ENCODE data around the gene MAP3K8. TPM values are rescaled to one million over a fixed set of nuclear protein-coding genes. Genes with fewer than 3 reads are reported as not detected.

MAP3K8 gene
- 43.8 and 48.2 TPM in 2 replicates for total RNA-seq (2014; rRNA removed; shearing (Covaris generic))

DNA sequence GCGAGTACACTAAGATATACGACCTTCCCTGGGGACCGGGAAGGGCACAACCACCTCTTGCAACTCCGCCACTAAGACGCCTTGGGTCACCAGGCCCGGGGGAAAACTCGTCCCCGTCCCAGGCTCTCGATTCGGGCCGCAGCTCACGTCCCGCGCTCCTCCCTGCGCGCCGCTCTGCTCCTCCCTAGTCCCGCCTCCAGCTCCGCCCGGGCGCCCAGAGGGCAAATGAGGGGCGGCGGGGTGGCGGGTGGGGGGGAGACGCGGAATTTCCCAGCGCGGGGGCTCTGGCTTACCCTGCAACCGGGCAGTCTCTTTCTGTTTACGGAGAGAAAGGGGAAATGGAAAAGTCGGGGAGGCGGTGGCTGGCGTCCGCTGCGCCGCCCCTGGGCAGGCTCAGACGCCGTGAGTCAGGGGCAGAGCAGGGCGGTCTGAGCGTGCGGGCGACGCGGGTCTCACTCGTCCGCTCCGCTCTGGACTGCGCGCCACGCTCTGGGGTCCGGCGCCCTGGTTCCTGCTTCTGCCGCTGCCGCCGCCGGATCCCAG is at the start of gene MAP3K8:
TSS of gene MAP3K8 (plus strand) at position 455 of the 543 bp plus-strand sequence. CDS start 4,755 bp downstream, outside the sequence.
- DNase-seq (ENCODE audit: low spot score): peak; percentile 93

- DNase-seq (ENCODE audit: low spot score): peak; percentile 67
These were observed 49.2 kb upstream of the MAP3K8 start for GRCh38 chr10:30384701-30385201.

DNA sequence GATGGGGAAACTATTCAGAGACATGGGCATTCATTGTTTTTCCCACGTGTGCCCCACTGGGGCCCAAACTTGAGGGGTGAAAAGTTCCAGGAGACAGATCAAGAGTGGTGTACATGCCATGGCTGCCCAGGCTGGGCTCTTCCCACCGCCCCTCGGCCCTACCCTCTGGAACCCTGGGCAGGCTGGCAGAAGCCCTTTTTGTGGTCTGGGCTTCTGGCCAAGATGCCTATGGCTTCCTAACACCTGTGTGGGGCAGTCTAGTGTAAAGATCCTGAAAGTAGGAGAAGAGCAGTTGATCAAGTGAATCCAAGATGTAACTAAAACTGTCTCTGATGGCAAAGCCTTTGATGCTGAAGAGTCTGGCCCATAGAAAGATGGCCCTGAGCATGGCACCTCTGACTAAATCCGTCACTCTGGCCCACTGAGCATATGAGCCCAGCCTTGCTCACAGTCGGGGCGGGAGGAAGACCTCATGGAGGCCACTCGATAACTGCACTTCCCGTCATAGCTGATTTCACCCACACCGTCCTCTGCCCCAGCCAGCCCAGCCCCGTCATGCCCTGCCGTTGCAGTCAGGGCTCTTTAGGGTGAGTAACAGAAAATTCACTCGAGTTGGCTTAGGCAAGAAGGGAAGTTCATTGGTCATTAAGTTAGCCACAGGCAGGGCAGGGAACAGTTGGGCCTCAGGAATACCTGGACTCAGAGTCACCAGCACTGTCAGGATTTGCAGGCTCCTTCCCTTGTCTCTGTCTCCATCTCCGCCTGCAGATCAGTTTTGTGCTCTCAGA is 47.0 kb upstream of the MAP3K8 start:
- DNase-seq (ENCODE audit: low spot score): peak; percentile 26

DNA sequence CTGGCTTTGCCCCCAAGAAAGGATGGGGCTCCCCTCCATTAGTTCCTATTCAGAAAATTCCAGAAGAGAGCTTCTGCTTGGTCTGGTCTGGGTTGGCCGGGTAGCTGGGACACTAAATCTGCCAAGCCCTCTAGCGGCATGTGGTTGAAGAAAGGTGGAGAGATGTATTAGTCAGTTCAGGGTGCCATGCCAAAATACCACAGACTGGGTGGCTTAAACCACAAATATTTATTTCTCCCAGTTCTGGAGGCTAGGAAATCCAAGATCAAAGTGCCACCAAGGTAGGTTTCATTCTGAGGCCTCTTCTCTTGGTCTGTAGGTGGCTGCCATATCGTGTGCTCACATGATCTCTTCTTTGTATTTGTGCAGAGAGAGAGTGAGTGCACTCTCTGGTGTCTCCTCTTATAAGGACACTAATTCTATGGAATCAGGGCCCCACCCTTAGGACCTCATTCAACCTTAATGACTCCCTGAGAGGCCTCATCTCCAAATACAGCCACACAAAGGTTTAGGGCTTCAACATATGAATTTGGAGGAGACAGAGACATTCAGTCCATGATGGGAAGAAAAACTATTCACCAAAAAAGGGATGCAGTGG is 46.2 kb upstream of the MAP3K8 start:
- DNase-seq (ENCODE audit: low spot score): peak; percentile 88

DNA sequence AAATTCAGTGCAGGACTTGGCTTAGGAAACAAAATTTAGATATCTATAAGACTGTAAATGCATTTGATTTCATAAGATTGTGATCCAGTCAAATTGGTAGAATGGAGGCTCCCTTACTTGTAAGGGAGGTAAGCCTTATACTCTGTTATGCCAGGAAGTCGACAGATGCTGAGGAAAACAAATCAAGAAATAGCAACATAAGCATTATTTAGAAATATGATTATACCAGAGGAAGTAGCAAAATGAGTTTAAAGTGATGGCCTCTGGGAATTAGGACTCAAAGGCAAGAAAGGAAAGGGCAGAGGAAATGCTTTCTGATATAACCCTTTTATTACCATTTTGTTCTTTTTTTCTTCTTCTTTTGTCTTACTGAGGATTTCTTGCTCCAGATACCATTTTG is 44.4 kb upstream of the MAP3K8 start:
- DNase-seq (ENCODE audit: low spot score): no peak

GRCh38 chr10:30390207-30390606 is 43.8 kb upstream of the MAP3K8 start:
- no peak for DNase-seq (ENCODE audit: low spot score)

GRCh38 chr10:30391266-30391665 is 42.7 kb upstream of the MAP3K8 start:
- no peak for DNase-seq (ENCODE audit: low spot score)

DNA sequence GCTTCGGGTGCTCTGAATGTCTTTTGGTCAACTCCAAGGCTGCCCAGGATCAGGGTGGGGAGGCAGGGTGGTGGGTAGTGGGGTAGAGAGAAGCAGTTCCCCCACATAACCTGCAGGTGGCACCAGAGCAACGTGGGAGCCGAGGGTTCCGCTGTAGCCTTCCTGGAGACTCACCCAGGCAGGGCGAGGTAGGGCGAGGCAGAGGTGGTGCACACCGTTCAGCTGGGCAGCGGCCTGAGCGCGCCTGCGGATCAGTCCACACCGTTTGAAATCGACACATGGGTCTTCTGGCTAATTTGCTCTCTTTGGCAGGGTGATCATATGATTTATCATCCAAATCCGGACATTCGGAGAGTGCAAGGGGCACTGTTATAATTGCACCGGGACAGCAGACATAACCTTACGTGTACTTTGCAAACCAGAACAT is 41.4 kb upstream of the MAP3K8 start:
- peak; percentile 92 for DNase-seq (ENCODE audit: low spot score)

- DNase-seq (ENCODE audit: low spot score): no peak
These were observed 37.7 kb upstream of the MAP3K8 start for GRCh38 chr10:30396293-30396692.

GRCh38 chr10:30396698-30397097 is 37.3 kb upstream of the MAP3K8 start:
- DNase-seq (ENCODE audit: low spot score): no peak

GRCh38 chr10:30398193-30398592 is 35.8 kb upstream of the MAP3K8 start:
- no peak for DNase-seq (ENCODE audit: low spot score)

DNA sequence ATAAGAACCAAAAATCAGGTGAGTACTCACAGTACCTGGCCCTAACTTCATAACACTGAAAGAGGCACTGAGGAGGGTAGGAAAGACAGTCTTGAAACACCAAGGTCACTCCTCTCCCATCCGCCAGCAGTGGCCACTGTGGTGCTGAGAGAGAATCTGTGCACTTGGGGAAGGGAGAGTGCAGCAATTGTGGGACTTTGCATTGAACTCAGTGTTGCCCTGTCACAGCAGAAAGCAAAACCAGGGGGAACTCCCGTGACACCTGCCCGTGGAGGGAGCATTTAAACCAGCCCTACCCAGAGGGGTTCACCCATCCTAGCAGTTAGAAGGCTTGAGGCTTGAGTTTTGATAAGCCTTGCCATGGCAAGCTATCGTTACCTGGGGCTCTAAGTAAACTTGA is 35.2 kb upstream of the MAP3K8 start:
- no peak for DNase-seq (ENCODE audit: low spot score)

GRCh38 chr10:30403494-30403893 is 30.5 kb upstream of the MAP3K8 start:
- DNase-seq (ENCODE audit: low spot score): no peak

DNA sequence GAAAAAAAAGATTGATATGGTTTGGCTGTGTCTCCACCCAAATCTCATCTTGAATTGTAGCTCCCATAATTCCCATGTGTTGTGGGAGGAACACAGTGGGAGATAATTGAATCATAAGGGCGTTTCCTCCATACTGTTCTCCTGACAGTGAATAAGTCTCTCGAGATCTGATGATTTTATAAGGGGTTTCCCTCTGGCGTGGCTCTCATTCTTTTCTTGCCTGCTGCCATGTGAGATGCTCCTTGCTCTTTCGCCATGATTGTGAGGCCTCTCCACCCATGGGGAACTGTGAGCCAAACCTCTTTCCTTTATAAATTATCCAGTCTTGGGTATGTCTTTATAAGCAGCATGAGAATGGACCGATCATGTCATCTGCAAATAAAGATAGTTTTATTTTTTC is 29.4 kb upstream of the MAP3K8 start:
- DNase-seq (ENCODE audit: low spot score): no peak

DNA sequence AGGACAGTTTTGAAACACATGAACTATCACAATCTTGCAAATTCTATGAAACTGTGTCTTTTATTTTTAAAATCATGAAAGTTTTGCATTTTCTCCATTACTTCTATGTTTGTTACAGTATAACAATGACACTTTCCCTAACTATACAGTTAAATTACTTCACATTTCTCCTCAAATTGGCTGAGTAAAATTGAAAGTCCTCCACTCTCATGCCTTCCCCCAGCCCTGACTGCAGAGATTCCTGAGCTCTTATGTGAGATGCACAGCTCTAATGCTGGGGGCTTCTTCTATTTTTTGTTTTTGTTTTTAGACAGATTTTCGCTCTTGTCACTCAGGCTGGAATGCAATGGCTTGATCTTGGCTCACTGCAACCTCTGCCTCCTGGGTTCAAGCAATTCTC is 22.7 kb upstream of the MAP3K8 start:
- DNase-seq (ENCODE audit: low spot score): no peak

DNA sequence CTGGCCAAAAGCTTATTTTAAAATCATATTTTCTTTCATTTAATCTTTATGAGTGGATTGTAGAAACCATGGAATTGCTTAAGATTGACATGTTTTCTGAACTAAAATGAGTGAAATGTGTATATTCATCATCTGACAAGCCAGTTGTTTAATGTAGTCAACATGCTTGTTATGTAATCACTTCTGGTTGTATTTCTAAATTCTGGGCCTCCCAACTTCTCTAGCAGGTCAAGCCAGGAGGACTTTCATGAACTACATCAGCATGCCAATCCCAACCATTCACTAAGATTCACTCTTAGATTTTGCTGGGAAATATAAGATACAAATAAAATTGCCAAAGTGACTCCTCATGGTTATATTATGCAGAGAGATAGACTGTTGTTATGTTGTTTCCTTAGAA is 21.1 kb upstream of the MAP3K8 start:
- no peak for DNase-seq (ENCODE audit: low spot score)

DNA sequence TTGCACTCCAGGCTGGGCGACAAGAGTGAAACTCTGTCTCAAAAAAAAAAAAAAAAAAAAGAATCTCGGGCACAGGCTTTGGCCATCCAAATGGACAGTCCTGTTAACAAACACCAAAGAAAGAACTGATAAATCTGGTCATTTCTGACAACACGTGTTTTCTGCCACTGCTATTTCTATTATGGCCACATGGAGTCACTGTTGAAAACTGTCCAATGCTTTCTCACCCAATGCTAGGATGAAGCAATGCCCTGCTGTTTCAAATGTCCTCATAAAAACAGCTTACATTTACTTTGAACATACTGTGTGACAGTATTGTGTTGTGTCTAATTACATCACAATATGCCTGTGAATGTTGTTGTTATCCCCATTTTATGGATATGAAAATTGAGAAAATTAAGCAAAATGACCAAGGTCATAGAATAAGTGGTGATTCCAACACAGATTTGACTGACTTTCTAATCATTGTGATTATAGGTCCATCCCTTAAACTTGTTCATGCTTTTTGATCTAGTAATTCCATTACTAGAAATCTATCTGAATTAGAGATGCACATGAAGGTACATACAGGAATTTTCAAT is 19.9 kb upstream of the MAP3K8 start:
- DNase-seq (ENCODE audit: low spot score): peak; percentile 86

- DNase-seq (ENCODE audit: low spot score): no peak
These were observed 18.4 kb upstream of the MAP3K8 start for GRCh38 chr10:30415593-30415992.

DNA sequence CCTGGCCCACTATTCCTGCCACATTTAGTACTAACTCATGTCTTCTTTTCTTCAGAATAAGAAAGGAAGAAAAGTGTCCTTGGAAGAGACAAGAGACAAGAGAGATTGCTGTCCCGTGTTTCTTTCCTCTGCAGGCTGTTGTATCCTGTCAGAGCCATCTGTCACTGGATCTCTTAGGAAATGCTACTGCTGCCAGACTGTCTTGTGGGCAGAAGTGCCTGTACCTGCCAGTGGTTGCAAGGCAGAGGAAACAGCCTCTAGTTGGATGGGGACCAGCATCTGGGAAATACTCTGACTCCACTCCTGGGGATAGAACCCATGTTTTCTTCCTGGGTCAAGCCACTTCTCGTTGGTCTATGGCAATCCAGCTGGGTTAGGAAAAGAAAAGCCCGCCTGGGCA is 16.7 kb upstream of the MAP3K8 start:
- DNase-seq (ENCODE audit: low spot score): no peak

DNA sequence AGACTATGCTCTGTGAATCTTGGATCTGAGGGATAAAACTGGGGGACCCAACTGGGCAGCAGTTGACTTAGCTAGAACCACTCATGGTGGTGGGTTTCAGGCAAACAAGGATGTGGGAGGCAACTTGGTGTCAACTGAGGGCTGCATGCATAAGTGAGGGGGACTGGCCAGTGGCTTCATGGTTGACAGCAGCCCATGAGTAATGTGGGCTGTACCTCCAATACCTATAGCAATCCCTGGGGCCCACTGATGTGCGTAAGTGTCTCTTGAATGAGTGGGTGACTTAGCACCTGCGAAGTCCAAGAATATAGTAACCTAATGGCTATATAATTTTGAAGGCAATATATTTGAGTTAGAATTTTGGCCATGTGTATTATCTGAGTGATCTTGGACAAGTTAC is 13.7 kb upstream of the MAP3K8 start:
- DNase-seq (ENCODE audit: low spot score): no peak

GRCh38 chr10:30420766-30421165 is 13.2 kb upstream of the MAP3K8 start:
- DNase-seq (ENCODE audit: low spot score): no peak

GRCh38 chr10:30422151-30422695 is 11.8 kb upstream of the MAP3K8 start:
- peak; percentile 41 for DNase-seq (ENCODE audit: low spot score)

Data from HT-29 (cell line).